ENCODE data around the gene CHCHD4.
"Not testable (repeated sequence)": the region's sequence is repeated elsewhere in the genome, so short reads cannot be mapped to it uniquely, and the experiment has no call there.

CHCHD4 gene

GRCh38 chr3:14133876-14134275 lies 9.2 kb upstream of the CHCHD4 start:
- DNase-seq: no peak

GRCh38 chr3:14133188-14133800 lies 8.6 kb upstream of the CHCHD4 start:
- no peak for DNase-seq

- no peak for DNase-seq
These were observed 8.0 kb upstream of the CHCHD4 start for GRCh38 chr3:14132689-14133088.

GRCh38 chr3:14132120-14132519 lies 7.5 kb upstream of the CHCHD4 start:
- DNase-seq: no peak

GRCh38 chr3:14131134-14131533 lies 6.5 kb upstream of the CHCHD4 start:
- no peak for DNase-seq

GRCh38 chr3:14130707-14131106 lies 6.0 kb upstream of the CHCHD4 start:
- no peak for DNase-seq

- DNase-seq: no peak
These were observed 5.6 kb upstream of the CHCHD4 start for GRCh38 chr3:14130230-14130629.

GRCh38 chr3:14129296-14129695 lies 4.6 kb upstream of the CHCHD4 start:
- DNase-seq: no peak

- DNase-seq: no peak
These were observed 4.1 kb upstream of the CHCHD4 start for GRCh38 chr3:14128724-14129123.

GRCh38 chr3:14127516-14128161 lies 3.0 kb upstream of the CHCHD4 start:
- DNase-seq: no peak

GRCh38 chr3:14126887-14127505 lies 2.3 kb upstream of the CHCHD4 start:
- DNase-seq: no peak

GRCh38 chr3:14126017-14126886 lies 1.6 kb upstream of the CHCHD4 start:
- no peak for DNase-seq

- DNase-seq: no peak
These were observed 735 bp upstream of the CHCHD4 start for GRCh38 chr3:14125193-14126016.

GRCh38 chr3:14124223-14124614 lies 451 bp downstream of the CHCHD4 start:
- DNase-seq: no peak

GRCh38 chr3:14123308-14124222 lies 1.1 kb downstream of the CHCHD4 start:
- DNase-seq: no peak

- DNase-seq: no peak
These were observed 2.4 kb downstream of the CHCHD4 start for GRCh38 chr3:14122301-14122700.

GRCh38 chr3:14121859-14122258 lies 2.8 kb downstream of the CHCHD4 start:
- no peak for DNase-seq

GRCh38 chr3:14120921-14121448 lies 3.7 kb downstream of the CHCHD4 start:
- DNase-seq: not testable (repeated sequence)

GRCh38 chr3:14120111-14120920 lies 4.4 kb downstream of the CHCHD4 start:
- no peak for DNase-seq

GRCh38 chr3:14119651-14120050 lies 5.0 kb downstream of the CHCHD4 start:
- no peak for DNase-seq
